ENCODE results near the gene TRIP12.
"Not testable (repeated sequence)": the region's sequence is repeated elsewhere in the genome, so short reads cannot be mapped to it uniquely, and the experiment has no call there.

Gene TRIP12

DNA sequence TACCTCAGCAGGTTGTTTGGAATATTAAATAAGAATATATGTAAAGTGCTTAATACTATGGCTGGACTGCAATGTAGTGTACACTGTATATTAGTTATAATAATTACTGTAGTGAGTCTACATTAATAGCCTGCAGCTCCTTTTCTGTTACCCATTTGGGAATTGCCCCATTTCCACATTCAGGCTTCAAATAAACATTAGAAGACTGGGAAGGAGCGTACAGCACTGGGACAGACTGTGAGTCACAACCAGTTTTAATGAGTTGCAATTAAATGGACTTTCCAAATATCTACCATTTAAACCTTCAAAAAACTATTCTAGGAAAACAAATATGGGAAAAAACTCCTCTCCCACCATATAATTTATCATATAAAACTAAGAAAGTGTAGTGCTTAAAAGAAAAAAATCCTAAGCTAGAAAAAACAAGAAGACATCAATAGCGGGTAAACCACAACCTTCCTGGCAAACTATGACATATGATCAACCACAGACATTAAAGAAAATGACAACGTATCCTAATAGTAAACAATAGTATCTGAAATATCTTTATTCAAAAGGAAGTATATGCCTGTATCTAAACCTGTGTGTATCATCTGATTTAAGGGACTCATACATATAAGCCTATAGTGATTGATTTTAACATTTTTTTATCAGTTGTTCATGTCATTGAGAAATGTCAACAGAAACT is 86.1 kb downstream of the TRIP12 start:
- Histone ChIP-seq H3F3A (ENCODE audit: control insufficient read depth, insufficient read depth) (no peaks in the 10 kb centered on the region), H3K9me2 (replicated peaks; ENCODE audit: control insufficient read depth, low read length) (no peaks in the 10 kb centered on the region), H3K4me2 (ENCODE audit: low read length) (no peak overlapping the region), H3K27ac (ENCODE audit: low read depth, low read length) (no peak overlapping the region), H3K9me3 (ENCODE audit: control insufficient read depth, insufficient read depth, low read length) (no peaks in the 10 kb centered on the region), H3K27me3 (ENCODE audit: control insufficient read depth, low read length) (no peaks in the 10 kb centered on the region), H4K20me1 (ENCODE audit: control insufficient read depth, insufficient read depth, low read depth, low read length) (no peaks in the 10 kb centered on the region), H3K36me3 (ENCODE audit: control insufficient read depth, low read length) (peaks cover 37% of the 10 kb centered on the region), H3K79me2 (ENCODE audit: control insufficient read depth, low read length) (no peaks in the 10 kb centered on the region), H3K4me3 (ENCODE audit: low read length) (no peak overlapping the region), H3K4me1 (ENCODE audit: control insufficient read depth, low read length) (peaks cover 8% of the 10 kb centered on the region; the same call in 1 of the 2 replicates)
- TF ChIP-seq CTCF (IDR thresholded peaks at IDR 0.05; ENCODE audit: low read depth, low read length, poor library complexity, severe bottlenecking) (no peak), EZH2phosphoT487 (IDR thresholded peaks at IDR 0.05; ENCODE audit: borderline replicate concordance, low read length) (no peak)

- not testable (repeated sequence) for H3F3A ChIP-seq (ENCODE audit: control insufficient read depth, insufficient read depth); H3K4me3 ChIP-seq (ENCODE audit: low read length); H3K4me2 ChIP-seq (ENCODE audit: low read length); H3K79me2 ChIP-seq (ENCODE audit: control insufficient read depth, low read length); H3K9me3 ChIP-seq (ENCODE audit: control insufficient read depth, insufficient read depth, low read length); H3K9me2 ChIP-seq (replicated peaks; ENCODE audit: control insufficient read depth, low read length); H4K20me1 ChIP-seq (ENCODE audit: control insufficient read depth, insufficient read depth, low read depth, low read length); H3K27me3 ChIP-seq (ENCODE audit: control insufficient read depth, low read length); H3K4me1 ChIP-seq (ENCODE audit: control insufficient read depth, low read length); H3K27ac ChIP-seq (ENCODE audit: low read depth, low read length)
- H3K36me3 ChIP-seq (ENCODE audit: control insufficient read depth, low read length): peaks cover 44% of the 10 kb centered on the region
Measured at GRCh38 chr2:229834368-229834767, 87.4 kb downstream of the TRIP12 start.

DNA sequence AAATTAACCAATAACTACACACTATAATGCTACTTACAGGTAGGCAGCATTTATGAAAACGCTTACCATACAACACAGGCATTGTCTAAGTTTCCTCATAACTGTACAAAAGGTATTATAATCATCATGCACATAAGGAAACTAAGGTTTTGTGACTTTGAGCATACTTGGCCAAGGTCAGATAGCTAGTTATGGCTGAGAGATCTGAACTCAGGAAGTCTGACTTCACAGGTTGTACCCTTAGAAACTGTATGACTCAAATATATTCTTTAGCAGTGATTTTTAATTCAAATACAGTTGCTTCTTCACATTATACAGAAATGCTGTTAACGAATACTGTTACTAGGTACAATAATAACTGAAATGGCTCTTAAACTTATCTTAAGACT is 89.3 kb downstream of the TRIP12 start:
- H3K9me2 ChIP-seq (replicated peaks; ENCODE audit: control insufficient read depth, low read length): no peaks in the 10 kb centered on the region
- no peaks in the 10 kb centered on the region for H4K20me1 ChIP-seq (ENCODE audit: control insufficient read depth, insufficient read depth, low read depth, low read length)
- no peaks in the 10 kb centered on the region for H3K9me3 ChIP-seq (ENCODE audit: control insufficient read depth, insufficient read depth, low read length)
- no peak for TF ChIP-seq CTCF (IDR thresholded peaks at IDR 0.05; ENCODE audit: low read depth, low read length, poor library complexity, severe bottlenecking)
- TF ChIP-seq EZH2phosphoT487 (IDR thresholded peaks at IDR 0.05; ENCODE audit: borderline replicate concordance, low read length): no peak
- no peaks in the 10 kb centered on the region for H3K27me3 ChIP-seq (ENCODE audit: control insufficient read depth, low read length)
- no peaks in the 10 kb centered on the region for H3K79me2 ChIP-seq (ENCODE audit: control insufficient read depth, low read length)
- no peak overlapping the region for H3K4me3 ChIP-seq (ENCODE audit: low read length)
- H3F3A ChIP-seq (ENCODE audit: control insufficient read depth, insufficient read depth): no peaks in the 10 kb centered on the region
- H3K4me1 ChIP-seq (ENCODE audit: control insufficient read depth, low read length): peaks cover 8% of the 10 kb centered on the region; the same call in 1 of the 2 replicates
- no peak overlapping the region for H3K27ac ChIP-seq (ENCODE audit: low read depth, low read length)
- H3K4me2 ChIP-seq (ENCODE audit: low read length): no peak overlapping the region
- H3K36me3 ChIP-seq (ENCODE audit: control insufficient read depth, low read length): peaks cover 57% of the 10 kb centered on the region

GRCh38 chr2:229831805-229832509 is 89.9 kb downstream of the TRIP12 start:
- Histone ChIP-seq H3K36me3 (ENCODE audit: control insufficient read depth, low read length) (peaks cover 58% of the 10 kb centered on the region), H3K27ac (ENCODE audit: low read depth, low read length) (no peak overlapping the region), H4K20me1 (ENCODE audit: control insufficient read depth, insufficient read depth, low read depth, low read length) (no peaks in the 10 kb centered on the region), H3K79me2 (ENCODE audit: control insufficient read depth, low read length) (no peaks in the 10 kb centered on the region), H3K9me3 (ENCODE audit: control insufficient read depth, insufficient read depth, low read length) (no peaks in the 10 kb centered on the region), H3K4me2 (ENCODE audit: low read length) (no peak overlapping the region), H3K27me3 (ENCODE audit: control insufficient read depth, low read length) (no peaks in the 10 kb centered on the region), H3K4me3 (ENCODE audit: low read length) (no peak overlapping the region), H3K4me1 (ENCODE audit: control insufficient read depth, low read length) (peaks cover 8% of the 10 kb centered on the region; the same call in 1 of the 2 replicates), H3K9me2 (replicated peaks; ENCODE audit: control insufficient read depth, low read length) (no peaks in the 10 kb centered on the region), H3F3A (ENCODE audit: control insufficient read depth, insufficient read depth) (no peaks in the 10 kb centered on the region)
- no peak for TF ChIP-seq CTCF (IDR thresholded peaks at IDR 0.05; ENCODE audit: low read depth, low read length, poor library complexity, severe bottlenecking)
- TF ChIP-seq EZH2phosphoT487 (IDR thresholded peaks at IDR 0.05; ENCODE audit: borderline replicate concordance, low read length): no peak
